AML-193 (cell line): ENCODE data around the gene CAMK2G.
A peak's percentile ranks its signal among the peaks of the same experiment; 100 is the strongest.
"Not testable (repeated sequence)": the region's sequence is repeated elsewhere in the genome, so short reads cannot be mapped to it uniquely, and the experiment has no call there.

Experiments used
- DNase-seq, 2 experiments: peaks; one replicate each; lab custom pipeline; 2025; lab: John Stamatoyannopoulos, UW

The CAMK2G gene

GRCh38 chr10:73791871-73792400 lies 82.4 kb downstream of the CAMK2G start:
- DNase-seq: no peak

- DNase-seq: no peak
Measured at GRCh38 chr10:73790886-73791625, 83.3 kb downstream of the CAMK2G start.

DNA sequence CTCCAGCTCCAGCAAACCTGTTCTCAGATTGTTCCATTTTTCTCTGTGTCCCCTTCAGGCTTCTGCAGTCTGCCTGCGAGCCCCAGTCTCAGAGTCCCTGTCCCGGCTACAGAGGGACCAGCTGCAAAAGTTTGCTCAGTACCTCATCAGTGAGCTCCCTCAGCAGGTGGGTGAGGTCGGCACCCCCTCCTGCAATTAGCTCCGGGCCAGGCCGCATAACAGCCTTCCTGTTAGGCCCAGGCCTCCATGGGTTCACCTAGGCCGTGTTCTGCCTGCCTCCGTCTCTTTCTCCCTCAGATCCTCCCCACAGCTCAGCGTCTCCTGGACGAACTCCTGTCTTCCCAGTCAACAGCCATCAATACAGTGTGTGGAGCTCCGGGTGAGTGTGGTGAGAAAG lies 84.7 kb downstream of the CAMK2G start:
- no peak for DNase-seq

DNA sequence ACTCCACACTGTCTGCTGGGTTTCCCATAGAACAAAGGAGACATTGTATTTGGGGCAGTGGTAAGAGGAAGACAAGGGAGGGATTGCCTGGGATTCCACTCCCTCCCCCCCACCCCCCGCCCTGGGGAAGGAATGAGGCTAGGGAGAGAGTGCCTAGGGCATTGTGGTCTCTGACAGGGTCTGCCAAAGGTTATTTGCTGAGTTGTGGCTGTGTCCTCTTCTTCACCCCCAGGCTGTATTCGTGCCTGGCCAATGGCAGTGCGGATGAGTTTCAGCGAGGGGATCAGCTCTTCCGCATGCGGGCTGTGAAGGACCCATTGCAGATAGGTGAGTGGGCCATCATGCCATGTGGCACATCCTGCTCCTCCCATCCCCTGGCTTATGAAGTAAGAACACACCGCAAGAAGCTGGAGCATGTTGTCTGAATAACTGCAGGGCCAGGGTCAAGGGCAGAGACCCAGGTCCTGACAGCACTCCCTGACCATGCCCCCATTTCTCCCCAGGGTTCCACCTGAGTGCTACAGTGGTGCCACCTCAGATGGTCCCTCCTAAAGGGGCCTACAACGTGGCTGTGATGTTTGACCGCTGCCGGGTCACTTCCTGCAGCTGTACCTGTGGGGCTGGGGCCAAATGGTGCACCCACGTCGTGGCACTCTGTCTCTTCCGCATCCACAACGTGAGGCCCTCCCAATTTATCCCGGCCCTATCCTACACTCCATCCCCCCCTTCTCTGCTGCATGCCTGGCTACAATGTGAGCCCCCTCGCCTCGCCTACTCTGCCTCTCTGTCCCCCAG lies 85.3 kb downstream of the CAMK2G start:
- DNase-seq: no peak

- not testable (repeated sequence) for DNase-seq
Measured at GRCh38 chr10:73787031-73787800, 87.1 kb downstream of the CAMK2G start.

DNA sequence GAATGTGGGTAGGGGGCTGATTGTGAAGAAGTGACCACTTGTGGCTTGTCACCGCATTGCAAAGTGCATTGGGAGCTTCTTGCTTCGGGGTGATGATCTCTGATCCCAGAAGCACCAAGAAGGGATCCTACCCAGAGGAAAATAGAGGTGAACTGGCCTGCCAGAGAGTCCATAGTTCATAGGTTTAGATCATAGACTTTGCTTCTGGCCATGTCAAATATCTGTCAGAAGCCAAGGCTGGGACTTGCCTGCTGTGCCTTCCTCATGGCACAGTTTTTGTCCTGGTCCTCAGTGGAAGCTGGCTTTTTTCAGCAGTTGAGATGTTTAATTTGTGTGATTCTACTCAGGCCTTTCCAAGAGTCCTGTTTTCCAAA lies 87.9 kb downstream of the CAMK2G start:
- no peak for DNase-seq

GRCh38 chr10:73785721-73786511 lies 88.4 kb downstream of the CAMK2G start:
- peak in 1 of 2 experiments; percentile 10 for DNase-seq

- DNase-seq: peak; percentile 92 to 93
Measured at GRCh38 chr10:73785211-73785720, 89.1 kb downstream of the CAMK2G start, which contains the start of gene ZSWIM8. ZSWIM8 (plus strand) TSS chr10:73785606; CDS start chr10:73785879, 273 bp downstream.

GRCh38 chr10:73782749-73783085 lies 91.6 kb downstream of the CAMK2G start:
- no peak for DNase-seq

DNA sequence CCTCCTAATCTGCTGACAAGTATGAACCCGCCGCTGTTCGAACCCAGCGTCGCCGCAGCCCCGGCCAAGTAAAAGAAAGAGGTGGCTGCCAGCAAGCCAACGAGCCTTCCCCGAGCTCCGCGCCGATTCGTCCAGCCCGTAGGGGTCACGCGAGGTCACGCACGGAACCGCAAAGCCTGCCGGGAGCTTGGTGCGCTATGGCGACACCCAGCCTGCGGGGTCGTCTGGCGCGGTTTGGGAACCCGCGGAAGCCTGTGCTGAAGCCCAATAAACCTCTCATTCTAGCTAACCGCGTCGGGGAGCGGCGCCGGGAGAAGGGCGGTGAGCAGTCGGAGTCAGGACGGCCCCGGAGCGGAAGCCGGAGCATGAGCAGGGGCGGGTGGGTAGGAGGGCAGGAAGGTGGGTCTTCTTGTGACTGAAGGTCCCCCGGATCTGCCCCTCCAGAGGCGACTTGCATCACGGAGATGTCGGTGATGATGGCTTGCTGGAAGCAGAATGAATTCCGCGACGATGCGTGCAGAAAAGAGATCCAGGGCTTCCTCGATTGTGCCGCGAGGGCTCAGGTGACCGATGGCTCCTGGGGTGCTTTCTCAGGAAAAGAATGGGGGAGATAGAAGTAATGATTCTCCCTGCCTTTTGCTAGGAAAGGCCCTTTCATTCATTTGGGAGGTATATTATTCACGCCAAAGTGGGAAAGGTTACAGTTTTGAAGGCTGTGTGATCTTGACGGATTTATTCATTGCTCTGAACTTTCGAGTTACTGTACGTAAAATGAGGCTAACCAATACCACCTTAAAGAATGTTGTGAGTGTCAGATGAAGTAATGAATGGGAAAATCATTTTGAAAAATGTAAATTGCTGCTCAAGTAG lies 92.2 kb downstream of the CAMK2G start, which contains the start of gene CHCHD1:
TSS of gene CHCHD1 (plus strand) at position 170 of the 870 bp plus-strand sequence. CDS start at position 198, 28 bp downstream.
- DNase-seq: peak; percentile 78 to 80

GRCh38 chr10:73781548-73781878 lies 92.8 kb downstream of the CAMK2G start:
- no peak for DNase-seq

GRCh38 chr10:73780966-73781365 lies 93.4 kb downstream of the CAMK2G start:
- no peak for DNase-seq

DNA sequence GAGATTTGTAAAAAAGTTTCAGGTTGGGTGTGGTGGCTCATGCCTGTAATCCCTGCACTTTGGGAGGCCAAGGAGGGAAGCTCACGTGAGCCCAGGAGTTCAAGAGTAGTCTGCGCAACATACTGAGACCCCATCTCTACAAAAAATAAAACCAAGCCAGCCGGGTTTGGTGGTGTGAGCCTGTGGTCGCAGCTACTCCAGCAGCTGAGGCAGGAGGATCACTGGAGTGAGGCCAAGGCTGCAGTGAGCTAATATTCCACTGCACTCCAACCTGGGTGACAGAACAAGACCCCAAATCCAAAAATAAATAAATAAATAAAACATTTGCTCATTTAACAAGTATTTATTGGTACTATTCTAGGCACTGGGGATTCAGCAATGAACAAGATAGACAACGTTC lies 94.1 kb downstream of the CAMK2G start:
- DNase-seq: no peak

- no peak for DNase-seq
Measured at GRCh38 chr10:73779539-73780197, 94.7 kb downstream of the CAMK2G start.

DNA sequence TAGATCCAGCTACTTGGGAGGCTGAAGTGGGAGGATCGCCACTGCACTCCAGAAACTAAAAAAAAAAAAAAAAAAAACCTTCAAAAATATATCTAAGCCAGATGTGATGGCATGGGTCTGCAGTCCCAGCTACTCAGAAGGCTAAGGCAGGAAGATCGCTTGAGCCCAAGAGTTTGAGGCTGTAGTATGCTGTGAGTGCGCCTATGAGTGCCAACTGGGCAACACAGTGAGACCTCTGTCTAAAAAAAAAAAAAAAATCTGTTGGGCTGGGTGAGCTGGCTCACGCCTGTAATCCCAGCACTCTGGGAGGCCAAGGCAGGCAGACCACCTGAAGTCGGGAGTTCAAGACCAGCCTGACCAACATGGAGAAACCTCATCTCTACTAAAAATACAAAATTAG lies 95.3 kb downstream of the CAMK2G start:
- no peak for DNase-seq

GRCh38 chr10:73774637-73775036 lies 99.7 kb downstream of the CAMK2G start:
- peak; percentile 24 to 30 for DNase-seq

DNA sequence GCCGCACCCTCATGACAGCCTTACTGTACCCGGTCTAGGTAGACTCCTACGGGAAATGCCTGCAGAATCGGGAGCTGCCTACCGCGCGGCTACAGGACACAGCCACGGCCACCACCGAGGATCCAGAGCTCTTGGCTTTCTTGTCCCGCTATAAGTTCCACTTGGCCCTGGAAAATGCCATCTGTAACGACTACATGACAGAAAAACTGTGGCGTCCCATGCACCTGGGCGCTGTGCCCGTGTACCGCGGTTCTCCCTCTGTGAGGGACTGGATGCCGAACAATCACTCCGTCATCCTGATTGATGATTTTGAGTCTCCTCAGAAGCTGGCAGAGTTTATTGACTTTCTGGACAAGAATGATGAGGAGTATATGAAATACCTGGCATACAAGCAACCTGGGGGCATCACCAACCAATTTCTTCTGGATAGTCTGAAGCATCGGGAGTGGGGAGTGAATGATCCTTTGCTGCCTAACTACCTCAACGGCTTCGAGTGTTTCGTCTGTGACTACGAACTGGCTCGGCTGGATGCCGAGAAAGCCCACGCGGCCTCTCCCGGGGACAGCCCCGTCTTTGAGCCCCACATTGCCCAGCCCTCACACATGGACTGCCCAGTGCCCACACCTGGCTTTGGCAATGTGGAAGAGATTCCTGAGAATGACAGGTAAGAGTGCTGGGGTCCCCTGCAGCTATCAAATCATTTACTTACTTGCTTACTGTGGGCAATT lies 101.0 kb downstream of the CAMK2G start:
- DNase-seq: no peak

DNA sequence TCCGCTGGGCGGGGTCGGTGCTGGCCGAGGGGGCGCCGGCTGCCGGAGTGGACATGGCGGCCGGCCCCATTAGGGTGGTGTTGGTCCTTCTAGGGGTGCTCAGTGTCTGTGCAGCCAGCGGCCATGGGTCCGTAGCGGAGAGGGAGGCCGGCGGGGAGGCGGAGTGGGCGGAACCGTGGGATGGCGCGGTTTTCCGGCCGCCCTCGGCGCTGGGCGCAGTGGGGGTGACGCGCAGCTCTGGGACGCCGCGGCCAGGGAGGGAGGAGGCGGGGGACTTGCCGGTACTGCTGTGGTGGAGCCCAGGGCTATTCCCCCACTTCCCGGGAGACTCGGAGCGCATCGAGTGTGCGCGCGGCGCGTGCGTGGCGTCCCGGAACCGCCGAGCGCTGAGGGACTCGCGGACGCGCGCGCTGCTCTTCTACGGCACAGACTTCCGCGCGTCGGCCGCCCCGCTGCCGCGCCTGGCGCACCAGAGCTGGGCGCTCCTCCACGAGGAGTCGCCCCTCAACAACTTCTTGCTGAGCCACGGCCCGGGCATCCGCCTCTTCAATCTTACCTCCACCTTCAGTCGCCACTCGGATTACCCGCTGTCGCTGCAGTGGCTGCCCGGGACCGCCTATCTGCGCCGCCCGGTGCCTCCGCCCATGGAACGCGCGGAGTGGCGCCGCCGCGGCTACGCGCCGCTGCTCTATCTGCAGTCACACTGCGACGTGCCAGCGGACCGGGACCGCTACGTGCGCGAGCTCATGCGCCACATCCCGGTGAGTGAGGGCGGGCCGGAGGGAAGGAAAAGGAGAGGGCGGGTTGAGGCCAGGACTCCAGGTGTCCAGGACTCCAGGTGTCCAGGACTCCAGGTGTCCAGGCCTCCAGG lies 101.8 kb downstream of the CAMK2G start:
- peak; percentile 59 to 63 for DNase-seq
